Measurements from ENCODE around the gene TST. TPM values are rescaled to one million over a fixed set of nuclear protein-coding genes. Genes with fewer than 3 reads are reported as not detected.

The TST gene
- polyA plus RNA-seq, 1 donor from 2014 or later: 5.4 TPM

- Histone ChIP-seq H4K20me1 (ENCODE audit: insufficient read depth) (no peaks in the 10 kb centered on the region), H3F3A (ENCODE audit: insufficient read depth, low read length, poor library complexity, severe bottlenecking) (no peaks in the 10 kb centered on the region), H3K9ac (ENCODE audit: low read length) (no peak overlapping the region), H3K79me2 (replicated peaks; ENCODE audit: insufficient read depth, low read length) (no peaks in the 10 kb centered on the region), H3K4me3 (ENCODE audit: low read length) (no peak overlapping the region), H3K9me3 (ENCODE audit: low read length) (no peaks in the 10 kb centered on the region), H3K9me2 (ENCODE audit: insufficient read depth, low read length) (no peaks in the 10 kb centered on the region), H3K27ac (ENCODE audit: low read length) (no peak overlapping the region), H3K27me3 (ENCODE audit: insufficient read depth, low read depth, low read length) (no peaks in the 10 kb centered on the region), H3K4me2 (ENCODE audit: low read length) (no peak overlapping the region), H3K36me3 (ENCODE audit: insufficient read depth, low read length) (no peaks in the 10 kb centered on the region), H2AFZ (ENCODE audit: low read depth, low read length) (no peak overlapping the region)
- TF ChIP-seq POLR2AphosphoS5 (IDR thresholded peaks at IDR 0.05) (no peak), EZH2 (IDR thresholded peaks at IDR 0.05; ENCODE audit: borderline replicate concordance, insufficient read depth, low read length, poor library complexity, severe bottlenecking) (no peak), RAD21 (conservative IDR thresholded peaks at IDR 0.05) (no peak), TAF1 (IDR thresholded peaks at IDR 0.05; ENCODE audit: low read depth) (no peak), MXI1 (conservative IDR thresholded peaks at IDR 0.05; ENCODE audit: poor library complexity, severe bottlenecking) (no peak), SMC3 (conservative IDR thresholded peaks at IDR 0.05; ENCODE audit: poor library complexity) (no peak), EP300 (conservative IDR thresholded peaks at IDR 0.05; ENCODE audit: poor library complexity, severe bottlenecking) (no peak)
- TF ChIP-seq, protein P1, sequence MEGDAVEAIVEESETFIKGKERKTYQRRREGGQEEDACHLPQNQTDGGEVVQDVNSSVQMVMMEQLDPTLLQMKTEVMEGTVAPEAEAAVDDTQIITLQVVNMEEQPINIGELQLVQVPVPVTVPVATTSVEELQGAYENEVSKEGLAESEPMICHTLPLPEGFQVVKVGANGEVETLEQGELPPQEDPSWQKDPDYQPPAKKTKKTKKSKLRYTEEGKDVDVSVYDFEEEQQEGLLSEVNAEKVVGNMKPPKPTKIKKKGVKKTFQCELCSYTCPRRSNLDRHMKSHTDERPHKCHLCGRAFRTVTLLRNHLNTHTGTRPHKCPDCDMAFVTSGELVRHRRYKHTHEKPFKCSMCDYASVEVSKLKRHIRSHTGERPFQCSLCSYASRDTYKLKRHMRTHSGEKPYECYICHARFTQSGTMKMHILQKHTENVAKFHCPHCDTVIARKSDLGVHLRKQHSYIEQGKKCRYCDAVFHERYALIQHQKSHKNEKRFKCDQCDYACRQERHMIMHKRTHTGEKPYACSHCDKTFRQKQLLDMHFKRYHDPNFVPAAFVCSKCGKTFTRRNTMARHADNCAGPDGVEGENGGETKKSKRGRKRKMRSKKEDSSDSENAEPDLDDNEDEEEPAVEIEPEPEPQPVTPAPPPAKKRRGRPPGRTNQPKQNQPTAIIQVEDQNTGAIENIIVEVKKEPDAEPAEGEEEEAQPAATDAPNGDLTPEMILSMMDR (IDR thresholded peaks at IDR 0.05; ENCODE audit: poor library complexity, severe bottlenecking): no peak
- TF ChIP-seq, protein P2, sequence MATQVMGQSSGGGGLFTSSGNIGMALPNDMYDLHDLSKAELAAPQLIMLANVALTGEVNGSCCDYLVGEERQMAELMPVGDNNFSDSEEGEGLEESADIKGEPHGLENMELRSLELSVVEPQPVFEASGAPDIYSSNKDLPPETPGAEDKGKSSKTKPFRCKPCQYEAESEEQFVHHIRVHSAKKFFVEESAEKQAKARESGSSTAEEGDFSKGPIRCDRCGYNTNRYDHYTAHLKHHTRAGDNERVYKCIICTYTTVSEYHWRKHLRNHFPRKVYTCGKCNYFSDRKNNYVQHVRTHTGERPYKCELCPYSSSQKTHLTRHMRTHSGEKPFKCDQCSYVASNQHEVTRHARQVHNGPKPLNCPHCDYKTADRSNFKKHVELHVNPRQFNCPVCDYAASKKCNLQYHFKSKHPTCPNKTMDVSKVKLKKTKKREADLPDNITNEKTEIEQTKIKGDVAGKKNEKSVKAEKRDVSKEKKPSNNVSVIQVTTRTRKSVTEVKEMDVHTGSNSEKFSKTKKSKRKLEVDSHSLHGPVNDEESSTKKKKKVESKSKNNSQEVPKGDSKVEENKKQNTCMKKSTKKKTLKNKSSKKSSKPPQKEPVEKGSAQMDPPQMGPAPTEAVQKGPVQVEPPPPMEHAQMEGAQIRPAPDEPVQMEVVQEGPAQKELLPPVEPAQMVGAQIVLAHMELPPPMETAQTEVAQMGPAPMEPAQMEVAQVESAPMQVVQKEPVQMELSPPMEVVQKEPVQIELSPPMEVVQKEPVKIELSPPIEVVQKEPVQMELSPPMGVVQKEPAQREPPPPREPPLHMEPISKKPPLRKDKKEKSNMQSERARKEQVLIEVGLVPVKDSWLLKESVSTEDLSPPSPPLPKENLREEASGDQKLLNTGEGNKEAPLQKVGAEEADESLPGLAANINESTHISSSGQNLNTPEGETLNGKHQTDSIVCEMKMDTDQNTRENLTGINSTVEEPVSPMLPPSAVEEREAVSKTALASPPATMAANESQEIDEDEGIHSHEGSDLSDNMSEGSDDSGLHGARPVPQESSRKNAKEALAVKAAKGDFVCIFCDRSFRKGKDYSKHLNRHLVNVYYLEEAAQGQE (IDR thresholded peaks at IDR 0.05; ENCODE audit: borderline replicate concordance): no peak
Measured at GRCh38 chr22:37059876-37060449, 40.7 kb upstream of the TST start.

DNA sequence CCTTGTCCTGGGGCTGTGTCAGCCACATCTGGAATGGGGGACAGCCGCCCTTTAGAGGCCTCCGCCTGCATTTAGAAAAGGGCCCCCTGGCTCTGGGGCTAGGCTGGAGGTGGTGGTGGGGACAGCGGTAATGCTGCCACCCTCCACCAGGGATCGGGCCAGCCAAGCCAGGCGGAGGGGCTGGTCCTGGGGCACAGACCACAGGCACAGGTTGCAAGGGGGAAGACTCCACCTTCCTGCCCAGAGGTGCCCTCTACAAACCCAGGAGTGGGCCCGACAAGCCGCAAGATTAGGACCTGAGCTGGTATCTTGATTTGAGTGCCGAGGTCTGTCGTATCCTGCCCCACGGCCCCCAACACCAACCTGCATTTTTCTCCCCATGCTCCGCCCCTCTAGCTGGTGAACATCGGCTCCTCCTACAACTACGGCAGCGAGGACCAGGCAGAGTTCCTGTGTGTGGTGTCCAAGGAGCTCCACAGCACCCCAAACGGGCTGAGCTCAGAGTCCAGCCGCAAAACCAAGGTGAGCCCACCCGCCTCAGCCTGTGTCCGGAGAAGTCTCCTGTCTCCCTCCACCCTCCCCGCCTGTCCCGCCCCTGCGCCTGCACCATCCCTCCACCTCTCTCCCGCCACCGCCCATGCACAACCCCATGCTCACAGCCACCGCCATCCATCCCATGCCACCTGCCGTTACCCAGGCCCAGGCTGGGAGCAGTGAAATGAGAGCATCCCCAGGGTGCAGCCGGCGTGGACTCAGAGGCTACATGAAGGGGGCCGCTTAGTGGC, 39.9 kb upstream of the TST start:
- Histone ChIP-seq H3K4me3 (ENCODE audit: low read length) (no peak overlapping the region), H3K79me2 (replicated peaks; ENCODE audit: insufficient read depth, low read length) (no peaks in the 10 kb centered on the region), H3K4me2 (ENCODE audit: low read length) (no peak overlapping the region), H3K9me2 (ENCODE audit: insufficient read depth, low read length) (no peaks in the 10 kb centered on the region), H3K9me3 (ENCODE audit: low read length) (no peaks in the 10 kb centered on the region), H3K27ac (ENCODE audit: low read length) (no peak overlapping the region), H3K36me3 (ENCODE audit: insufficient read depth, low read length) (no peaks in the 10 kb centered on the region), H2AFZ (ENCODE audit: low read depth, low read length) (no peak overlapping the region), H3K9ac (ENCODE audit: low read length) (no peak overlapping the region), H3K27me3 (ENCODE audit: insufficient read depth, low read depth, low read length) (no peaks in the 10 kb centered on the region), H4K20me1 (ENCODE audit: insufficient read depth) (no peaks in the 10 kb centered on the region), H3F3A (ENCODE audit: insufficient read depth, low read length, poor library complexity, severe bottlenecking) (no peaks in the 10 kb centered on the region)
- TF ChIP-seq MXI1 (conservative IDR thresholded peaks at IDR 0.05; ENCODE audit: poor library complexity, severe bottlenecking) (no peak), EZH2 (IDR thresholded peaks at IDR 0.05; ENCODE audit: borderline replicate concordance, insufficient read depth, low read length, poor library complexity, severe bottlenecking) (no peak), RAD21 (conservative IDR thresholded peaks at IDR 0.05) (no peak), EP300 (conservative IDR thresholded peaks at IDR 0.05; ENCODE audit: poor library complexity, severe bottlenecking) (no peak), POLR2AphosphoS5 (IDR thresholded peaks at IDR 0.05) (no peak), TAF1 (IDR thresholded peaks at IDR 0.05; ENCODE audit: low read depth) (no peak), SMC3 (conservative IDR thresholded peaks at IDR 0.05; ENCODE audit: poor library complexity) (no peak)
- TF ChIP-seq, protein P1 (IDR thresholded peaks at IDR 0.05; ENCODE audit: poor library complexity, severe bottlenecking): no peak
- TF ChIP-seq, protein P2 (IDR thresholded peaks at IDR 0.05; ENCODE audit: borderline replicate concordance): no peak
